Measurements from ENCODE around the gene NUP107.

The NUP107 gene

GRCh38 chr12:68775121-68775630 is 88.4 kb downstream of the NUP107 start:
- TF ChIP-seq ZNF274 (IDR thresholded peaks at IDR 0.05; ENCODE audit: low read depth, low read length), result no peak
- no peak overlapping the region for H3K4me3 ChIP-seq (ENCODE audit: low read length)

- no peak overlapping the region for H3K4me3 ChIP-seq (ENCODE audit: low read length)
- no peak for TF ChIP-seq ZNF274 (IDR thresholded peaks at IDR 0.05; ENCODE audit: low read depth, low read length)
Observed at GRCh38 chr12:68776976-68777610, 90.3 kb downstream of the NUP107 start.

- TF ChIP-seq ZNF274 (IDR thresholded peaks at IDR 0.05; ENCODE audit: low read depth, low read length), result no peak
- no peak overlapping the region for H3K4me3 ChIP-seq (ENCODE audit: low read length)
Observed at GRCh38 chr12:68779280-68779679, 92.5 kb downstream of the NUP107 start.

- no peak for TF ChIP-seq ZNF274 (IDR thresholded peaks at IDR 0.05; ENCODE audit: low read depth, low read length)
- H3K4me3 ChIP-seq (ENCODE audit: low read length), result no peak overlapping the region
Observed at GRCh38 chr12:68780731-68781130, 94.0 kb downstream of the NUP107 start.

- TF ChIP-seq ZNF274 (IDR thresholded peaks at IDR 0.05; ENCODE audit: low read depth, low read length), result no peak
- H3K4me3 ChIP-seq (ENCODE audit: low read length), result no peak overlapping the region
Observed at GRCh38 chr12:68781728-68782127, 95.0 kb downstream of the NUP107 start.

- H3K4me3 ChIP-seq (ENCODE audit: low read length), result no peak overlapping the region
- TF ChIP-seq ZNF274 (IDR thresholded peaks at IDR 0.05; ENCODE audit: low read depth, low read length), result no peak
Observed at GRCh38 chr12:68784015-68784414, 97.2 kb downstream of the NUP107 start.

- no peak overlapping the region for H3K4me3 ChIP-seq (ENCODE audit: low read length)
Observed at GRCh38 chr12:68785358-68785757, 98.6 kb downstream of the NUP107 start.

GRCh38 chr12:68785823-68786222 is 99.0 kb downstream of the NUP107 start:
- TF ChIP-seq ZNF274 (IDR thresholded peaks at IDR 0.05; ENCODE audit: low read depth, low read length), result no peak
- no peak overlapping the region for H3K4me3 ChIP-seq (ENCODE audit: low read length)

More at GRCh38 chr12:68785358-68785757, 98.6 kb downstream of the NUP107 start:
- no peak for TF ChIP-seq ZNF274 (IDR thresholded peaks at IDR 0.05; ENCODE audit: low read depth, low read length)

- H3K4me3 ChIP-seq (ENCODE audit: low read length), result no peak overlapping the region
- TF ChIP-seq ZNF274 (IDR thresholded peaks at IDR 0.05; ENCODE audit: low read depth, low read length), result no peak
Observed at GRCh38 chr12:68786929-68787328, 100.2 kb downstream of the NUP107 start.

GRCh38 chr12:68788554-68789143 is 101.9 kb downstream of the NUP107 start:
- TF ChIP-seq ZNF274 (IDR thresholded peaks at IDR 0.05; ENCODE audit: low read depth, low read length), result no peak
- H3K4me3 ChIP-seq (ENCODE audit: low read length), result no peak overlapping the region

- H3K4me3 ChIP-seq (ENCODE audit: low read length), result no peak overlapping the region
- TF ChIP-seq ZNF274 (IDR thresholded peaks at IDR 0.05; ENCODE audit: low read depth, low read length), result no peak
Observed at GRCh38 chr12:68789144-68789878, 102.5 kb downstream of the NUP107 start.

GRCh38 chr12:68790081-68790951 is 103.5 kb downstream of the NUP107 start:
- H3K4me3 ChIP-seq (ENCODE audit: low read length), result no peak overlapping the region
- no peak for TF ChIP-seq ZNF274 (IDR thresholded peaks at IDR 0.05; ENCODE audit: low read depth, low read length)

- TF ChIP-seq ZNF274 (IDR thresholded peaks at IDR 0.05; ENCODE audit: low read depth, low read length), result no peak
- no peak overlapping the region for H3K4me3 ChIP-seq (ENCODE audit: low read length)
Observed at GRCh38 chr12:68790952-68791234, 104.1 kb downstream of the NUP107 start.

- TF ChIP-seq ZNF274 (IDR thresholded peaks at IDR 0.05; ENCODE audit: low read depth, low read length), result no peak
- no peak overlapping the region for H3K4me3 ChIP-seq (ENCODE audit: low read length)
Observed at GRCh38 chr12:68791897-68792481, 105.2 kb downstream of the NUP107 start.
